Endothelial cell of umbilical vein (primary cell): ENCODE data around the gene SLC25A20. TPM values are rescaled to one million over a fixed set of nuclear protein-coding genes. Genes with fewer than 3 reads are reported as not detected.

ENCODE experiments used
- BruUV-seq: library from RNA; stranded (reverse); fragments of 400-500 nt; replicated peaks from 2 replicates; lab custom pipeline; 2021; lab: Mats Ljungman, UMichigan
- CTCF ChIA-PET: fragments of 300-600, 350-600 bp; sonication (Branson Sonifier 250); formaldehyde crosslinking; loops from one replicate; lab custom pipeline; 2021; ENCODE audit warnings: antibody characterized with exemption, inconsistent platforms; lab: Charles Lee
- POLR2A ChIA-PET: fragments of 300-600, 350-600 bp; sonication (Branson Sonifier 250); formaldehyde crosslinking; loops from one replicate; lab custom pipeline; 2021; ENCODE audit warnings: antibody characterized with exemption, inconsistent platforms; lab: Charles Lee
- DNase-seq: peaks from one replicate; pipeline ENCODE4 v3.0.0-alpha.2; 2011; ENCODE audit warnings: low read depth, low spot score
- FAIRE-seq: peaks from 2 replicates; lab custom pipeline; 2011; peaks lifted over from hg19 to GRCh38; lab: Jason Lieb, UNC
- H2AFZ ChIP-seq: 2 replicates; pipeline ENCODE4 v1.6.0; 2012; ENCODE audit warnings: low read depth, low read length, control low read depth, inconsistent platforms
- H3K27ac ChIP-seq: 2 replicates; pipeline ENCODE4 v1.5.1; 2011; ENCODE audit warnings: low read depth, mild to moderate bottlenecking, control low read depth, low read length, moderate library complexity; ENCODE audit not compliant: insufficient read depth
- H3K27me3 ChIP-seq, 2 experiments: 2 replicates each; pipeline versions ENCODE4 v1.6.0 to v1.6.1; 2011; ENCODE audit warnings: low read length in 2 of 2, mixed read lengths in 1 of 2; ENCODE audit not compliant: control insufficient read depth in 2 of 2, insufficient read depth in 2 of 2
- H3K36me3 ChIP-seq, 2 experiments: 2 replicates in 1 of 2; 3 replicates in 1 of 2; pipeline ENCODE4 v1.5.1; 2011; ENCODE audit warnings: low read length in 2 of 2, mild to moderate bottlenecking in 1 of 2, moderate library complexity in 1 of 2; ENCODE audit not compliant: control insufficient read depth in 2 of 2, insufficient read depth in 2 of 2; ENCODE audit errors: extremely low read depth in 1 of 2
- H3K4me1 ChIP-seq: 3 replicates; pipeline ENCODE4 v1.5.1; 2011; ENCODE audit warnings: mild to moderate bottlenecking, low read length; ENCODE audit not compliant: control insufficient read depth, insufficient read depth; ENCODE audit errors: extremely low read depth
- H3K4me2 ChIP-seq: 2 replicates; pipeline ENCODE4 v1.6.1; 2011; ENCODE audit warnings: low read length, control low read depth, mixed read lengths; ENCODE audit not compliant: insufficient read depth
- H3K4me3 ChIP-seq, 3 experiments: fragments of 200-600 bp in 1 of 3; sonication (generic), shearing (Covaris generic) in 1 of 3; replicated peaks in 1 of 3; 2 replicates each; pipeline ENCODE4 v1.5.1; 2011 to 2016; ENCODE audit warnings: control low read depth in 3 of 3, low read length in 3 of 3, mild to moderate bottlenecking in 2 of 3, inconsistent platforms in 1 of 3, low read depth in 1 of 3, moderate library complexity in 1 of 3; ENCODE audit not compliant: insufficient read depth in 1 of 3
- H3K79me2 ChIP-seq: 2 replicates; pipeline ENCODE4 v1.6.0; 2012; ENCODE audit warnings: low read length, inconsistent platforms; ENCODE audit not compliant: control insufficient read depth, insufficient read depth
- H3K9ac ChIP-seq: replicated peaks from 2 replicates; pipeline ENCODE3; 2011; ENCODE audit warnings: low read length, control low read depth; ENCODE audit not compliant: insufficient read depth; ENCODE audit errors: extremely low read depth
- H3K9me1 ChIP-seq: replicated peaks from 3 replicates; pipeline ENCODE4 v1.6.0; 2011; ENCODE audit warnings: mild to moderate bottlenecking, low read length; ENCODE audit not compliant: control insufficient read depth, insufficient read depth; ENCODE audit errors: extremely low read depth
- H3K9me3 ChIP-seq: replicated peaks from 2 replicates; pipeline ENCODE4 v1.5.1; 2012; ENCODE audit warnings: low read length, inconsistent platforms; ENCODE audit not compliant: control insufficient read depth, insufficient read depth
- H4K20me1 ChIP-seq: replicated peaks from 2 replicates; pipeline ENCODE3; 2011; ENCODE audit warnings: mild to moderate bottlenecking, low read length; ENCODE audit not compliant: control insufficient read depth, insufficient read depth; ENCODE audit errors: extremely low read depth
- EZH2 ChIP-seq: IDR thresholded peaks from 2 replicates; pipeline ENCODE4 v1.6.1; 2012; ENCODE audit warnings: borderline replicate concordance, low read depth, mild to moderate bottlenecking, moderate library complexity, low read length, inconsistent platforms; ENCODE audit not compliant: severe bottlenecking
- FOS ChIP-seq: IDR thresholded peaks from 2 replicates; pipeline ENCODE4 v1.6.1; 2011; ENCODE audit warnings: mild to moderate bottlenecking, low read length, moderate library complexity, borderline replicate concordance; ENCODE audit not compliant: insufficient read depth
- GATA2 ChIP-seq: IDR thresholded peaks from 2 replicates; pipeline ENCODE4 v1.7.0; 2011; ENCODE audit warnings: low read depth, mild to moderate bottlenecking, moderate library complexity, mixed read lengths, low read length; ENCODE audit not compliant: insufficient read length, insufficient read depth
- JUN ChIP-seq: IDR thresholded peaks from 2 replicates; pipeline ENCODE4 v1.6.1; 2011; ENCODE audit warnings: borderline replicate concordance, low read depth; ENCODE audit not compliant: insufficient read length, insufficient read depth
- MYC ChIP-seq: IDR thresholded peaks from one replicate; pipeline ENCODE4 v1.6.1; 2011; ENCODE audit warnings: mild to moderate bottlenecking, low read depth, low read length
- POLR2A ChIP-seq: IDR thresholded peaks from 2 replicates; pipeline ENCODE4 v1.6.1; 2012; ENCODE audit warnings: low read depth, mild to moderate bottlenecking, control low read depth, low read length
- POLR2AphosphoS5 ChIP-seq: IDR thresholded peaks from 2 replicates; pipeline ENCODE4 v1.6.1; 2012; ENCODE audit warnings: low read depth, mild to moderate bottlenecking, control low read depth, low read length, moderate library complexity; ENCODE audit not compliant: insufficient read depth
- dilution Hi-C: fragments of 300-500 bp; cut with MboI; formaldehyde crosslinking; loops from one replicate; pipeline ENCODE4 v1.15.0; 2019; ENCODE audit warnings: low sequenced_read_pairs; ENCODE audit not compliant: extremely low pct_ligation_motif_present
- intact Hi-C: fragments of 100-400 bp; cut with micrococcal nuclease; formaldehyde crosslinking; loops from one replicate; pipeline ENCODE4 v1.10.0; 2022
- polyA plus RNA-seq, 4 experiments: library from polyadenylated mRNA; depleted of rRNA in 3 of 4; stranded (reverse) in 3 of 4; unstranded in 1 of 4; fragments of >200 nt; gene quantifications; 2 replicates each; pipeline versions ENCODE4 v1.2.1 to v1.2.3, GENCODE V29; 2011 to 2012; ENCODE audit warnings: missing spikeins in 1 of 4
- total RNA-seq: library from RNA; stranded (reverse); gene quantifications from 2 replicates; pipeline ENCODE4 v1.2.3, GENCODE V29; 2021
- TF ChIP-seq, protein P1 (sequence below): IDR thresholded peaks from 2 replicates; pipeline ENCODE4 v1.6.1; 2011; ENCODE audit not compliant: insufficient read depth, insufficient read length
- TF ChIP-seq, protein P2 (sequence below), 2 donors: IDR thresholded peaks; 1 replicate in 1 of 2; 2 replicates in 1 of 2; pipeline ENCODE4 v1.5.1; 2011; ENCODE audit warnings: low read length in 2 of 2, mild to moderate bottlenecking in 2 of 2, moderate library complexity in 2 of 2, control low read depth in 1 of 2, inconsistent platforms in 1 of 2, low read depth in 1 of 2; ENCODE audit not compliant: insufficient read depth in 1 of 2; ENCODE audit errors: extremely low read depth in 1 of 2

The SLC25A20 gene
- total and polyA plus RNA-seq, 2 donors (not counting 3 experiments of a cell fraction or from before 2014, with no cell fraction given) = 7.9 to 11.0 TPM

DNA sequence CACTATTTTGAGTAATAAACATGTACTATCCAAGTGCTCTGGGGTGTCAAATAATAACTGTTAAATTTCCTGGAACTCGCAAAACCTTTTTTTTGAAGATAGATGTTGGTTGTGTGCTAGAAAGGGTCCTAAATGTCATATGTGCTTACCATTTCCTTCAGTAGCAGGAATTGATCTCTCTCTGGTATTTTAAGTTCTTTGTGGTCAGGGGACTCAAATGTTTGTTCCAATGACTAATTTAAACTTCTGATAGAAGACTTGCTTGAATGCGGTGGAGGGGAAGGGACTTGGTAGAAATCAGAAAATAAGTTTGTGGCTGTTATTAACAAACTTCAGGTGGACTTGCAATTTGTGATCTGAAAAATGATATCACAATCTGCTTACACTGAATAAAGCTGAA is 46.8 kb upstream of the SLC25A20 start:
- no peak for DNase-seq
- TF ChIP-seq JUN (no peak), POLR2AphosphoS5 (no peak), EZH2 (no peak), POLR2A (no peak), MYC (no peak), FOS (no peak), GATA2 (no peak)
- TF ChIP-seq, protein P1, sequence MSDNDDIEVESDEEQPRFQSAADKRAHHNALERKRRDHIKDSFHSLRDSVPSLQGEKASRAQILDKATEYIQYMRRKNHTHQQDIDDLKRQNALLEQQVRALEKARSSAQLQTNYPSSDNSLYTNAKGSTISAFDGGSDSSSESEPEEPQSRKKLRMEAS = no peak
- TF ChIP-seq, protein P2, sequence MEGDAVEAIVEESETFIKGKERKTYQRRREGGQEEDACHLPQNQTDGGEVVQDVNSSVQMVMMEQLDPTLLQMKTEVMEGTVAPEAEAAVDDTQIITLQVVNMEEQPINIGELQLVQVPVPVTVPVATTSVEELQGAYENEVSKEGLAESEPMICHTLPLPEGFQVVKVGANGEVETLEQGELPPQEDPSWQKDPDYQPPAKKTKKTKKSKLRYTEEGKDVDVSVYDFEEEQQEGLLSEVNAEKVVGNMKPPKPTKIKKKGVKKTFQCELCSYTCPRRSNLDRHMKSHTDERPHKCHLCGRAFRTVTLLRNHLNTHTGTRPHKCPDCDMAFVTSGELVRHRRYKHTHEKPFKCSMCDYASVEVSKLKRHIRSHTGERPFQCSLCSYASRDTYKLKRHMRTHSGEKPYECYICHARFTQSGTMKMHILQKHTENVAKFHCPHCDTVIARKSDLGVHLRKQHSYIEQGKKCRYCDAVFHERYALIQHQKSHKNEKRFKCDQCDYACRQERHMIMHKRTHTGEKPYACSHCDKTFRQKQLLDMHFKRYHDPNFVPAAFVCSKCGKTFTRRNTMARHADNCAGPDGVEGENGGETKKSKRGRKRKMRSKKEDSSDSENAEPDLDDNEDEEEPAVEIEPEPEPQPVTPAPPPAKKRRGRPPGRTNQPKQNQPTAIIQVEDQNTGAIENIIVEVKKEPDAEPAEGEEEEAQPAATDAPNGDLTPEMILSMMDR (IDR thresholded peaks at IDR 0.05; ENCODE audit: extremely low read depth in 1 of 2, insufficient read depth in 1 of 2, low read depth in 1 of 2, low read length in 2 of 2) = no peak
- intact Hi-C loops (no loop called here), dilution Hi-C loops (no loop called here)
- no peaks in the 10 kb centered on the region for H3K9me3 ChIP-seq
- H3K36me3 ChIP-seq = peaks cover 0 to 2% of the 10 kb centered on the region in 2 experiments
- no peak for FAIRE-seq
- no peaks in the 10 kb centered on the region for H4K20me1 ChIP-seq
- H3K79me2 ChIP-seq = peaks cover 35% of the 10 kb centered on the region
- no peak overlapping the region for H2AFZ ChIP-seq
- no TSS peak for BruUV-seq
- no peaks in the 10 kb centered on the region for H3K27me3 ChIP-seq
- H3K27ac ChIP-seq = no peak overlapping the region
- POLR2A ChIA-PET = no interaction called here
- H3K9ac ChIP-seq = no peak overlapping the region
- no peaks in the 10 kb centered on the region for H3K9me1 ChIP-seq
- H3K4me2 ChIP-seq = no peak overlapping the region
- no peaks in the 10 kb centered on the region for H3K4me1 ChIP-seq
- CTCF ChIA-PET = interaction anchor here (1.7 kb wide), 1 partner anchor 13 kb away, joined by 4 read pairs; no protein-coding TSS in a partner anchor
- H3K4me3 ChIP-seq = no peak overlapping the region
